Measurements from ENCODE around the gene SGTB.

- TF ChIP-seq CTCF (IDR thresholded peaks at IDR 0.05; ENCODE audit: poor library complexity, severe bottlenecking) (no peak), TAF1 (IDR thresholded peaks at IDR 0.05; ENCODE audit: low read depth) (no peak)
These were observed 40.3 kb upstream of the SGTB start for GRCh38 chr5:65762234-65762633.
